Astrocyte of the spinal cord (primary cell): ENCODE data around the gene GSTM4.
"Not testable (repeated sequence)": the region's sequence is repeated elsewhere in the genome, so short reads cannot be mapped to it uniquely, and the experiment has no call there.

ENCODE experiments used
- DNase-seq: peaks from one replicate; pipeline ENCODE4 v3.0.0; 2011; ENCODE audit warnings: low read depth, low spot score
- H3K4me3 ChIP-seq: 2 replicates; pipeline ENCODE4 v1.5.1; 2011; ENCODE audit warnings: low read depth, mild to moderate bottlenecking, low read length, moderate library complexity
- in situ Hi-C: cut with HindIII; loops from 2 replicates; pipeline ENCODE4 v1.10.0; 2017; ENCODE audit warnings: low sequenced_read_pairs
- TF ChIP-seq, protein P1 (sequence below): IDR thresholded peaks from 2 replicates; pipeline ENCODE4 v1.5.1; 2012; ENCODE audit warnings: low read depth, mild to moderate bottlenecking, low read length, inconsistent platforms

The GSTM4 gene

DNA sequence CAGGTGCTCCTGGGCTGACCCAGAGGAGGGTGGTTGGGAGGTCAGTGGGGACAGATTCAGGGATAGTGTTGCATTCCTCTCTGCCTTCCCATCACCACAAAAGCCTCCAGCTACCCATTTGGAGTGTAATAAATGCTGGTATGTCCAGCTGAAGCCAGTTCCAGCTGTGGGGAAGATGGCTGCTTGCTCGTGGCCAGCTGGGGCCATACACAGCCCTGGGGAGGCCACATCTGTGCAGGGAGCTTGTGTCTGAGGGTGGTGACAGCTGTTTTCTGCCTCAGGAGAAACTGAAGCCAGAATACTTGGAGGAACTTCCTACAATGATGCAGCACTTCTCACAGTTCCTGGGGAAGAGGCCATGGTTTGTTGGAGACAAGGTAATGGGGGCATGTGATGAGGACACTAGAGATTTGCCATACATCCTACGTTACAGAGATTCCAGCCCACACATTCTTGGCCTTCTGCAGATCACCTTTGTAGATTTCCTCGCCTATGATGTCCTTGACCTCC lies 2.7 kb downstream of the GSTM4 start:
- TF ChIP-seq, protein P1, sequence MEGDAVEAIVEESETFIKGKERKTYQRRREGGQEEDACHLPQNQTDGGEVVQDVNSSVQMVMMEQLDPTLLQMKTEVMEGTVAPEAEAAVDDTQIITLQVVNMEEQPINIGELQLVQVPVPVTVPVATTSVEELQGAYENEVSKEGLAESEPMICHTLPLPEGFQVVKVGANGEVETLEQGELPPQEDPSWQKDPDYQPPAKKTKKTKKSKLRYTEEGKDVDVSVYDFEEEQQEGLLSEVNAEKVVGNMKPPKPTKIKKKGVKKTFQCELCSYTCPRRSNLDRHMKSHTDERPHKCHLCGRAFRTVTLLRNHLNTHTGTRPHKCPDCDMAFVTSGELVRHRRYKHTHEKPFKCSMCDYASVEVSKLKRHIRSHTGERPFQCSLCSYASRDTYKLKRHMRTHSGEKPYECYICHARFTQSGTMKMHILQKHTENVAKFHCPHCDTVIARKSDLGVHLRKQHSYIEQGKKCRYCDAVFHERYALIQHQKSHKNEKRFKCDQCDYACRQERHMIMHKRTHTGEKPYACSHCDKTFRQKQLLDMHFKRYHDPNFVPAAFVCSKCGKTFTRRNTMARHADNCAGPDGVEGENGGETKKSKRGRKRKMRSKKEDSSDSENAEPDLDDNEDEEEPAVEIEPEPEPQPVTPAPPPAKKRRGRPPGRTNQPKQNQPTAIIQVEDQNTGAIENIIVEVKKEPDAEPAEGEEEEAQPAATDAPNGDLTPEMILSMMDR, result no peak
- no peak overlapping the region for H3K4me3 ChIP-seq
- in situ Hi-C loops, result no loop called here
- DNase-seq, result no peak

DNA sequence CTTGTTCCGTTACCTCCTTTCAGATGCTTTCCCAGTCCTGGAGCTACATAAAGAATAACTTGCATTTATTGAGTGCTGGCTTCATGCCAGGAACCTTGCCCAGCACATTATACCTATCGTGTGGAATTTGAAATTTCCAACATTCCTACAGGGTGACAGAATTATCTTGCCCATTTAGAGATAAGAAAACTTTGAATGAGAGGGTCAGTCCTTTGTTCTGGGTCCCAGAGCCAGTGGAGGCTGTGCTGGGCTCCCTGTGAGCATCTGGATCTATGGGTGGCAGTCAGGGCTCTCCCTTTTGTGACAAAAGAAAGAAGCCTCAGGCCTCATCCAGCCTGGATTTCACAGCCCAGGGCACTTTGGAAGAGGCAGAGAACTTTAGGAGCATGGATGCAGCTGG lies 3.2 kb downstream of the GSTM4 start:
- no peak for DNase-seq
- TF ChIP-seq, protein P1, result no peak
- in situ Hi-C loops, result no loop called here
- H3K4me3 ChIP-seq, result no peak overlapping the region

DNA sequence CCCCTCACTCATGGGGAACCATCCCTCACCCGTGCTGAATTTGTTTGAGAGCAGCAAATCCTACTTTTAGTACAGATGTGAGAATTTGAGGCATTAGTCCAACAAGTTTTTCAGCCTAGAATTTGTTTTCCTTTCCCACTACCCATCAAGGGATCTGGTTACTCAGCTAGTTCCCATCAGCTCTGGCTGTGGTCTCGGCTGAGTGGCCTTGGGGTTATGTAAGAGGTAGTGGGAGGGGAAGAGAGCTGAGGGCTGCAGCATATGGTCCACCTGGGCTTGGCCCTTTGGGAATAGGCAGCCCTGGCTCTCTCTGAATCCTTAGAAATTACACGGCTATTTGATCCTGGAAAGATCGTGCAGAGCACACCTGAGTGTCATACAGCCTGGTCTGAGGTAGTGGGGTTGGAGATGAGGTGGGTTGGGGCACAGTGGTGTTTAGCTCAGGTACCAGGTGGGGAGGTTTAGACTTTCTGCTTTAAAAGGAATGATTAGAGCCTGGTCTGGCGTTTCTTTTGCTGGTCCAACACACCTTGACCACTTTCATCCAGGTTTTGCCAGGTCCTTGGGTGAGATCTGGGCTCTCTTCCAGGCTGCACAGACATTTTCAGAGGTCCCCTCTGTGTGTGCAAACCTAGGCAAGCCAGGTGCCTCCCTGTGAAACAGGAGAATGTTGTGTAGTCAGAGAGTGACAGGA lies 4.2 kb downstream of the GSTM4 start:
- in situ Hi-C loops, result no loop called here
- TF ChIP-seq, protein P1, result no peak
- H3K4me3 ChIP-seq, result no peak overlapping the region
- no peak for DNase-seq

DNA sequence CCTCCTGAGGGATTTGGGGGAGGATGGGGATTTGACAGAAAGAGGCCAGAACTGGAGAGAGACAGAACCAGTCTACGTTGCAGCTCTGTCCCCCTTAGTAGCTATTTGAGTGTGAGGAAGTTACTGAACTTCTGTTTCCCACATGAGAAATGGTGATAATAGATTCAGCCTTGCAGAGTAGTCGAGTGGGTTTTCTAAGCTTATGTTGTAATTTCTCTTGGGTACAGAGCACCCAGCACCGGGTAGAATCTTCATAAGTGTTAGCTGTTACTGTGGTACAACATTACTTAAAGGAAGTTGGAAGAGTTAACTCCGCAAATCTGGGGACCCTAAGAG lies 4.8 kb downstream of the GSTM4 start:
- DNase-seq, in situ Hi-C loops, H3K4me3 ChIP-seq: not testable (repeated sequence)

- no peak overlapping the region for H3K4me3 ChIP-seq
- DNase-seq, result no peak
- TF ChIP-seq, protein P1, result no peak
- in situ Hi-C loops, result no loop called here
These were observed 5.5 kb downstream of the GSTM4 start for GRCh38 chr1:109661391-109661790.

DNA sequence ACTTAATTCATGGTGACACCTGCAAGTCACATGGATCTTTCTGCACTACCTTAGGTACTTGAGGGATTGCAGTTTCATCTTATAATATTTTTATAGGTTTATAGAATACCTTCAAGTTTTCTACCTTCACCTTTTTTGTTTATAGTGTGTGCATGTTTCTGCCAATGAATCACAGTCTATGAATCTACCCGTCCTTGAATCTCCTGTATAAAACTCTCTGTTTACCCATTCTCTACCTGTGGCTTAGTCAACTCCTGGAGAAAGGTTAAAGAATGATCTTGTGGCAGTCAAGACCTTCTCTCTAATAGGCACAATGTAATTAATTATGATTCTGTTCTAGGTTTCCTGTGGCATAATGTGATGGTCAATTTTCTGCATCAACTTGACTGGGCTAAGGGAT lies 8.8 kb downstream of the GSTM4 start:
- in situ Hi-C loops, result no loop called here
- no peak for DNase-seq
- H3K4me3 ChIP-seq, result no peak overlapping the region
- TF ChIP-seq, protein P1, result no peak

GRCh38 chr1:109667452-109668122 lies 11.7 kb downstream of the GSTM4 start, which contains the start of gene GSTM2:
TSS of gene GSTM2 (plus strand) at chr1:109668057. CDS start at chr1:109668116, 59 bp downstream.
- in situ Hi-C loops, result no loop called here
- TF ChIP-seq, protein P1, result no peak
- DNase-seq, result peak; percentile 88

More at GRCh38 chr1:109667452-109668122, 11.7 kb downstream of the GSTM4 start, which contains the start of gene GSTM2:
- H3K4me3 ChIP-seq, result peak within 1 kb of the TSS; percentile 49
